GM23338 (cell line): ENCODE measurements around the gene MANEA. TPM values are rescaled to one million over a fixed set of nuclear protein-coding genes. Genes with fewer than 3 reads are reported as not detected.

Experiments used
- ATAC-seq: fragments of 200-7000 bp; cut with Tn5 transposase; 3 replicates; pipeline ENCODE4 v1.9.1; 2020
- DNase-seq: peaks from one replicate; pipeline ENCODE4 v3.0.0-alpha.2; 2015; ENCODE audit warnings: low spot score
- H2AFZ ChIP-seq: fragments of 200-600 bp; sonication (generic); 2 replicates; pipeline ENCODE4 v1.8.0; 2016; ENCODE audit warnings: antibody characterized with exemption, mild to moderate bottlenecking, moderate library complexity
- H3F3A ChIP-seq: fragments of 200-600 bp; sonication (generic); replicated peaks from 2 replicates; pipeline ENCODE4 v1.8.0; 2017; ENCODE audit warnings: antibody characterized with exemption, mixed run types, low read depth
- H3K27ac ChIP-seq: fragments of 200-600 bp; sonication (generic); 2 replicates; pipeline ENCODE4 v1.6.1; 2016; ENCODE audit warnings: low read depth
- H3K27me3 ChIP-seq: fragments of 200-600 bp; sonication (generic); 2 replicates; pipeline ENCODE4 v1.8.0; 2016; ENCODE audit warnings: mild to moderate bottlenecking, mixed run types, moderate library complexity; ENCODE audit not compliant: insufficient read depth
- H3K36me3 ChIP-seq: fragments of 200-600 bp; sonication (generic); 2 replicates; pipeline ENCODE4 v1.8.0; 2016; ENCODE audit warnings: mild to moderate bottlenecking; ENCODE audit not compliant: insufficient read depth
- H3K4me1 ChIP-seq: fragments of 200-600 bp; sonication (generic); 2 replicates; pipeline ENCODE4 v1.8.0; 2016; ENCODE audit warnings: mild to moderate bottlenecking, moderate library complexity; ENCODE audit not compliant: insufficient read depth
- H3K4me2 ChIP-seq: fragments of 200-600 bp; sonication (generic); 2 replicates; pipeline ENCODE4 v1.7.1; 2017; ENCODE audit warnings: mixed run types
- H3K4me3 ChIP-seq: fragments of 200-600 bp; sonication (generic); 2 replicates; pipeline ENCODE4 v1.6.1; 2016; ENCODE audit warnings: mixed run types
- H3K79me2 ChIP-seq: fragments of 200-600 bp; sonication (generic); replicated peaks from 2 replicates; pipeline ENCODE4 v1.8.0; 2017; ENCODE audit warnings: mild to moderate bottlenecking; ENCODE audit not compliant: insufficient read depth
- H3K9me2 ChIP-seq: fragments of 200-600 bp; sonication (generic); 2 replicates; pipeline ENCODE4 v1.8.0; 2017; ENCODE audit not compliant: insufficient read depth
- H4K20me1 ChIP-seq: fragments of 200-600 bp; sonication (generic); replicated peaks from 2 replicates; pipeline ENCODE4 v1.8.0; 2017; ENCODE audit warnings: mild to moderate bottlenecking; ENCODE audit not compliant: insufficient read depth
- H3K27ac Mint-ChIP-seq: 2 replicates; pipeline ENCODE4 v1.8.0; 2020; ENCODE audit warnings: inconsistent platforms, mild to moderate bottlenecking, moderate library complexity, mixed read lengths
- H3K27me3 Mint-ChIP-seq: 3 replicates; pipeline ENCODE4 v1.8.0; 2022; ENCODE audit warnings: low read depth, mild to moderate bottlenecking, moderate library complexity, mixed read lengths, inconsistent platforms; ENCODE audit not compliant: insufficient read depth, poor library complexity
- H3K36me3 Mint-ChIP-seq: 3 replicates; pipeline ENCODE4 v1.8.0; 2021; ENCODE audit warnings: low read depth, mild to moderate bottlenecking, inconsistent platforms, moderate library complexity, mixed read lengths
- H3K4me1 Mint-ChIP-seq: 3 replicates; pipeline ENCODE4 v1.8.0; 2020; ENCODE audit warnings: mild to moderate bottlenecking, inconsistent platforms, mixed read lengths
- H3K4me3 Mint-ChIP-seq: 3 replicates; pipeline ENCODE4 v1.8.0; 2021; ENCODE audit warnings: moderate library complexity, mild to moderate bottlenecking, inconsistent platforms, mixed read lengths
- H3K9me3 Mint-ChIP-seq: 3 replicates; pipeline ENCODE4 v1.8.0; 2020; ENCODE audit warnings: moderate library complexity, mild to moderate bottlenecking, inconsistent platforms, mixed read lengths
- CREB1 ChIP-seq: fragments of 250-450 bp; sonication (Bioruptor Pico); IDR thresholded peaks from 2 replicates; pipeline ENCODE4 v1.5.0; 2020; ENCODE audit warnings: low read depth, mild to moderate bottlenecking, moderate library complexity
- CTCF ChIP-seq, 2 experiments: fragments of 200-600 bp in 1 of 2; sonication (generic) in 1 of 2; conservative IDR thresholded peaks; 2 replicates each; pipeline versions ENCODE4 v1.5.1 to v1.6.1; 2016 to 2017; ENCODE audit warnings: antibody characterized with exemption in 2 of 2, low read depth in 2 of 2, mild to moderate bottlenecking in 2 of 2, moderate library complexity in 1 of 2
- ETS1 ChIP-seq: IDR thresholded peaks from 2 replicates; pipeline ENCODE4 v1.6.1; 2016; ENCODE audit warnings: antibody characterized with exemption
- EZH2 ChIP-seq: fragments of 200-600 bp; sonication (generic); IDR thresholded peaks from one replicate; pipeline ENCODE4 v1.8.0; 2017; ENCODE audit warnings: antibody characterized with exemption, mild to moderate bottlenecking, low read depth; ENCODE audit not compliant: unreplicated experiment
- EZH2phosphoT487 ChIP-seq: fragments of 200-600 bp; sonication (generic); IDR thresholded peaks from one replicate; pipeline ENCODE4 v1.8.1; 2018; ENCODE audit warnings: antibody characterized with exemption; ENCODE audit not compliant: unreplicated experiment
- JUNB ChIP-seq: IDR thresholded peaks from one replicate; pipeline ENCODE4 v1.6.1; 2016; ENCODE audit warnings: antibody characterized with exemption; ENCODE audit not compliant: unreplicated experiment
- NANOG ChIP-seq: IDR thresholded peaks from 2 replicates; pipeline ENCODE4 v1.6.1; 2016; ENCODE audit warnings: antibody characterized with exemption, borderline replicate concordance
- POLR2AphosphoS5 ChIP-seq: IDR thresholded peaks from 2 replicates; pipeline ENCODE4 v1.6.1; 2016; ENCODE audit warnings: antibody characterized with exemption, low read depth
- REST ChIP-seq: IDR thresholded peaks from one replicate; pipeline ENCODE4 v1.6.1; 2018; ENCODE audit warnings: antibody characterized with exemption; ENCODE audit not compliant: unreplicated experiment
- STAT1 ChIP-seq: IDR thresholded peaks from one replicate; pipeline ENCODE4 v1.6.1; 2016; ENCODE audit warnings: antibody characterized with exemption; ENCODE audit not compliant: unreplicated experiment
- ZNF114 ChIP-seq: fragments of 250-450 bp; sonication (Bioruptor Pico); IDR thresholded peaks from 2 replicates; pipeline ENCODE4 v1.5.0; 2020; ENCODE audit warnings: mild to moderate bottlenecking, moderate library complexity
- ZNF331 ChIP-seq: fragments of 250-450 bp; sonication (Bioruptor Pico); IDR thresholded peaks from 2 replicates; pipeline ENCODE4 v1.5.0; 2020; ENCODE audit warnings: low read depth, mild to moderate bottlenecking, moderate library complexity
- polyA plus RNA-seq: library from polyadenylated mRNA; unstranded; fragments of >200 nt; fragmentation: Nextera tagmentation; extraction: Ambion mirVana; gene quantifications from 2 replicates; pipeline ENCODE4 v1.2.1, GENCODE V29; 2016
- total RNA-seq: library from RNA; depleted of rRNA; stranded (reverse); fragments of >200 nt; shearing (Covaris generic); gene quantifications from 2 replicates; pipeline ENCODE4 v1.2.3, GENCODE V29; 2014

MANEA gene
- total and polyA plus RNA-seq, 2 experiments from 2014 or later, result 4.8 to 9.8 TPM

GRCh38 chr6:95601133-95601532 is 23.8 kb downstream of the MANEA start (continued):
- TF ChIP-seq CTCF (conservative IDR thresholded peaks at IDR 0.05; ENCODE audit: low read depth in 2 of 2) (no peak), ETS1 (no peak), NANOG (no peak), ZNF331 (CRISPR knock-in tag) (no peak), STAT1 (no peak), EZH2 (no peak), ZNF114 (CRISPR knock-in tag) (no peak), POLR2AphosphoS5 (no peak)

GRCh38 chr6:95614094-95614493 is 36.8 kb downstream of the MANEA start:
- Mint-ChIP-seq H3K27ac (no peak overlapping the region), H3K4me1 (peaks cover 4% of the 10 kb centered on the region; the same call in 2 of the 3 replicates), H3K9me3 (no peaks in the 10 kb centered on the region), H3K36me3 (no peaks in the 10 kb centered on the region), H3K4me3 (no peak overlapping the region), H3K27me3 (no peaks in the 10 kb centered on the region)
- no peaks in the 10 kb centered on the region for H4K20me1 ChIP-seq
- no peaks in the 10 kb centered on the region for H3F3A ChIP-seq
- H3K4me3 ChIP-seq, result no peak overlapping the region
- DNase-seq (no peak), ATAC-seq (no peak)
- H3K79me2 ChIP-seq, result no peaks in the 10 kb centered on the region
- H3K27ac ChIP-seq, result no peak overlapping the region
- no peaks in the 10 kb centered on the region for H3K4me1 ChIP-seq
- no peak overlapping the region for H2AFZ ChIP-seq
- no peaks in the 10 kb centered on the region for H3K36me3 ChIP-seq
- no peaks in the 10 kb centered on the region for H3K9me2 ChIP-seq
- no peaks in the 10 kb centered on the region for H3K27me3 ChIP-seq
- H3K4me2 ChIP-seq, result no peak overlapping the region
- TF ChIP-seq REST (no peak), EZH2phosphoT487 (no peak), EZH2 (no peak), NANOG (no peak), CTCF (conservative IDR thresholded peaks at IDR 0.05; ENCODE audit: low read depth in 2 of 2) (no peak), ZNF331 (CRISPR knock-in tag) (no peak), CREB1 (CRISPR knock-in tag) (no peak), JUNB (no peak)
